ENCODE results near the gene RTP5. TPM values are rescaled to one million over a fixed set of nuclear protein-coding genes. Genes with fewer than 3 reads are reported as not detected.

Gene RTP5
- total RNA-seq, 1 donor from 2014 or later, result 2.4 TPM

DNA sequence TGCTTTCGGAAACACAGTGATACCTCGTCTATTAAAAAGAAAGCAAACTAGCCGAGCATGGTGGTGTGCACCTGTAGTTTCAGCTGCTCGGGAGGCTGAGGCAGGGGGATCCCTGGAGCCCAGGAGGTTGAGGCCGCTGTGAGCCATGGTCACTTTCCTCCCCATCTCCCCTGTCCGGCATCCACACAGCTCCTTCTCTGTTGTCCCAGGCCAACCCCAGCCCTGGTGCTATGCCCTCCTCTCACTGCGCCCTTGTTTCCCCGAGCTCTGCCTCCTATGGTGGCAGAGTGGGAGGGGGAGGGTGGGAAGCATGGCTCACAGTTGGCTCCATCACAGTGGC lies 15.4 kb downstream of the RTP5 start:
- FAIRE-seq (no peak), DNase-seq (ENCODE audit: low spot score in 2 of 2) (no peak)

DNA sequence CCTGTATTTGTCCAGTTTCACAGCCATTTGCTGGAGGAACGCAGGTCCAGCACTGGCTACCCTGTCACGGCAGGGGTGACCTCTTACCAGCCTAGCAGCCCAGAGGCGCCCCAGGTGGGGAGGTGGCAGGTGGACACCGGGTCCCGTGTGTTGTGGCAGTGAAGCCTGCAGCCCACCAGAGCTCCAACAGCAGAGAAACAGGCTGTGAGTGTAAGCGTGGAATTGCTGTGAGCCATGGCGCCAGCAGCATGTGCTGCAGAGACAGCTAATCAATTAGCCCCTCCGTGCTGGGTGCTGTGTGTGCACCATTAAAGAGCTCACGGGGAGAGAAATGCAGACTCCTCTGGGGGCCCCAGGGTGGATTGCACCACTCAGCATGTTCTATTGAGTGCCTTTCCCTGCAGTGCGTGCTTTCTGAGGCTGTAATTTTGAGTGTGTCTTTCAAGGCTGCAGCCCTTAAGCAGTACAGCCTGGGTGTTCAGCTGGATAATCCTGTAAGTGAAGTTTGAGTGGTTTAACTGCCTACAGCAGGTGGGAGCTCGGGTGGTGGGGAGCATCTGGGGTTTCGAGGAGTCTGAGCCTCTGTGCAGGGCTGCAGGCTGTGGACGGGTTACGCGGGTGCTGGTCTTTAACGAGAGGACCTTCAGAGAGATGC lies 15.9 kb downstream of the RTP5 start:
- DNase-seq (ENCODE audit: low spot score in 2 of 2), result no peak
- no peak for FAIRE-seq

DNA sequence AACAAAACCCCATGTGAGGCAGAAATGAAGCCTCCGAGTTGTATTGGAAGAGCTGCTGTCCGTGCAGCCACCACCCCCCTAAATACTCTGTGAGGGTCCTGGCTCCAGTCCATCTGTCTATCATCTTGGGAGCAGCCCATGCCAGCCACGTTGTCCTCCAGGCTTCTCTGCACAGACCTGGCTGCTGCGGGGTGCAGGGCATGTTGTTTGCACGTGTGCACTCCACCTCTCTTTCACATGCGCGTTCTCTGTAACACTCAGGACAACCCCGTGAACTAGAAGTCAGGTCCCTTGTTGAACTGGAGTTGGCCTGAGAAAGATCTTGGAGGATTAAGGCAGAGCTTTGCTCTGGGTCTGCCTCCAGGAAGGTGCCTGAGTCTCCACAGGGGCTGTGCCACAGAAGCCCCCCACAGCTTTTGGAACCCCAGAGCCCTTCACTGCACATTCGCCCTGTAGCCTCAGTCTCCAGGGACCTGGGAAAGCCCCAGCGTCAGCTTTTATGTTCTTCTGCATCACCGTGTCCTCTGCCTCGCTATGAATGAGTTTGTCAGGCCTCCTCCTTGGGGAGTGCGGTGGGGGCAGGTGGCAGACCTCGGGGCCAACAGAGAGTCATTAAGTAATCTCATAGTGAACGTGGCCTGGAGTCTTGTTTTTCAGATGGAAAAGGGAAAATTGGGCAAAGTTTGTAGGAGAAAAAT lies 16.6 kb downstream of the RTP5 start:
- no peak for FAIRE-seq
- DNase-seq (ENCODE audit: low spot score in 2 of 2), result no peak

DNA sequence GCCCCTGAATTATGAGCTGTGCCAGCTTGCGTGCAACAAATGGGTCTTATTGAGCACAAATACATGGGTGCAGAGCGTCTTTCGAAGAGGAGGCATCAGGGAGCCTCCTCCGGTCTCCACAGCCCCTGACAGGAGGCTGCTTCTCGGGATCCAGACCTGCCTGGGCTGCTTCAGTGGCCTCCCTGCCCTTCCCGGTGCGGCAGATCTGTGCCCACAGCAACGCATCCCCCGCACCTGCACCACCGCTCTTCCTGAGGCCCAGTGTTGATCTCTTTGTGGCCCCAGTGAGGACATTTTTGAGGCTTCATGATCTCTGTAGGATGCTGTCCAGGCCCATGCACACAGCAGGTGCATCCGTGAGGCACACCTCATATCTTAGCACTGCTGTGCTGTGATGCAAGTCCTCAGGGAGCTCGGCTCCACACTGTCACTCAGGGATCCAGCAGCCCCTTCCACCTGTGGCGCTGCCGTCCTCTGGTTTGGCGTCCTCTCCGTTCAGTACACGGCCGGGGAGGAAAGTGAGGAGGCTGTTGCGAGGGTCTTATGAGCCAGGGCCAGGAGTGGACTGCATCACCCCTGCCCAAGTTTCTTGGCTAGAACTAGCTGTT lies 17.4 kb downstream of the RTP5 start:
- no peak for FAIRE-seq
- no peak for DNase-seq (ENCODE audit: low spot score in 2 of 2)

DNA sequence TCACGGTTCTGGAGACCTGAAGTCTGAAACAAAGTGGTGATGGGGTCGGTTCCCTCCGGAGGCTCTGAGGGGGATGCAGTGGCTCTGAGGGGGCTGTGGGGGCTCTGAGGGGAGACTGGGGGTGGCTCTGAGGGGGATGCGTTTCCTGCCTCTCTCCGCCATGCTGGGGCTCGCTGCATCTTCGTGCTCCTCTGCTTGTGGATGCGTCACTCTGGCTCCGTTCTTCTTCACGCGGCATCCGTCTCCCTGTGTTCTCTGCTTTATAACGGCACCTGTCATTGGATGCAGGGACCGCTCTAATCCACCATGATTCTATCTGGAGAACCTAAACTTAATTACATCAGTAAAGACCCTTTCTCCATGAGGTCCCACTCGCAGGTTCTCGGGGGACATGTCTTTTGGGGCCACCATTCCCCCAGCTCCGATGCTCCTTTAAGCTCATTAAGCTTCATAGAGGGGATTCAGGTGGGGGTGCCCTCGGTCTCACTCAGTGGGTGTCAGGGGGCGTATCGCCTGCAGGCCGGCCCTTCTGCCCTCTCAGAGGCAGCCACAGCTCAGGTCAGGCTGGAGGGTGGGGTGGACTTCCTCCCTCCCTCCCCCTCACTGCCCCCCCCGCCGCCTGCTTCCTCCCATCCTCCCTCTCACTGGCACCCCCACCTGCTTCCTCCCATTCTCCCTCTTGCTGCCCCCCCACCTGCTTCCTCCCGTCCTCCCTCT lies 18.4 kb downstream of the RTP5 start:
- no peak for FAIRE-seq
- no peak for DNase-seq (ENCODE audit: low spot score in 2 of 2)

DNA sequence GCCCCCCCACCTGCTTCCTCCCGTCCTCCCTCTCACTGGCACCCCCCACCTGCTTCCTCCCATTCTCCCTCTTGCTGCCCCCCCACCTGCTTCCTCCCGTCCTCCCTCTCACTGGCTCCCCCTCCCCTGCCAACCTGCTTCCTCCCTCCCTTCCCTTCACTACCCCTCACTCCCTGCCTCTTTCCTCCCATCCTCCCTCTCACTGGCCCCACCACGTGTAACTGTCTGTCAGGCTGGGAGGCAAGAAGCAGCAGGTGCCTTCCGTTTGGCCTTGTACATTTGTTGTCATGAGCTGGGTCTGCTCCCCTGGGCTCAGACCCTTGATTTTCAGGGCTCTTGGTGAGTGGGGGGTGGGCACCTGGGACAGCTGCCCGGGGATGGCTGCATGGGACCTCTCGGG lies 19.1 kb downstream of the RTP5 start:
- DNase-seq (ENCODE audit: low spot score in 2 of 2), result no peak
- no peak for FAIRE-seq

DNA sequence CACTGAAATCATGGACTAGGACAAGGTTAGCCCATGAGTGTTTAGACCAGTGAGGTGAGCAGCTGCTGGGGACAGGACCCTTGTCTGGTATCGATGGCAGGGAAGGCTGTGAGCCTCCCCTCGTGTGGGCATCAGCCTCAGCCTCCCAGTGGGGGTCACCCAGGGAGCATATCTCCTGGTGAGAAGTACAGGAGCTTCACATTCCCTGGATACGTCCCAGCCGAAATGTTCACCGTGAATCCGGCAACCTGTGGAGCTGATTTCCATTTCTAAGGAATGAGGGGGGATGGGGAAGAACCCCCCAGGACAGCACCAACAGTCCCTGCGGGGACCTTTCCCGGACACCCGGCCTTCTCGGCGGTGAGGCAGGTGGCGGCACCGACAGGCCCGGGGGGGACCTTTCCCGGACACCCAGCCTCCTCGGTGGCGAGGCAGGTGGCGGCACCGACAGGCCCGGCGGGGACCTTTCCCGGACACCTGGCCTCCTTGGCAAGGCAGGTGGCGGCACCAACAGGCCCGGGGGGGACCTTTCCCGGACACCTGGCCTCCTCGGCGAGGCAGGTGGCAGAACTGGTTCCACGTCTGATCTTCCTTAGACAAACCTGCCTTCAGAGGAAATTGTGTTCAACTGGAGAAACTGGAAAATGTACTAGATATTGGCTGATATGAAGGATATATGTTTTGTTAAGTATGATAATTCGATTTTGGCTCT lies 21.2 kb downstream of the RTP5 start:
- DNase-seq (ENCODE audit: low spot score in 2 of 2), result no peak
- no peak for FAIRE-seq

DNA sequence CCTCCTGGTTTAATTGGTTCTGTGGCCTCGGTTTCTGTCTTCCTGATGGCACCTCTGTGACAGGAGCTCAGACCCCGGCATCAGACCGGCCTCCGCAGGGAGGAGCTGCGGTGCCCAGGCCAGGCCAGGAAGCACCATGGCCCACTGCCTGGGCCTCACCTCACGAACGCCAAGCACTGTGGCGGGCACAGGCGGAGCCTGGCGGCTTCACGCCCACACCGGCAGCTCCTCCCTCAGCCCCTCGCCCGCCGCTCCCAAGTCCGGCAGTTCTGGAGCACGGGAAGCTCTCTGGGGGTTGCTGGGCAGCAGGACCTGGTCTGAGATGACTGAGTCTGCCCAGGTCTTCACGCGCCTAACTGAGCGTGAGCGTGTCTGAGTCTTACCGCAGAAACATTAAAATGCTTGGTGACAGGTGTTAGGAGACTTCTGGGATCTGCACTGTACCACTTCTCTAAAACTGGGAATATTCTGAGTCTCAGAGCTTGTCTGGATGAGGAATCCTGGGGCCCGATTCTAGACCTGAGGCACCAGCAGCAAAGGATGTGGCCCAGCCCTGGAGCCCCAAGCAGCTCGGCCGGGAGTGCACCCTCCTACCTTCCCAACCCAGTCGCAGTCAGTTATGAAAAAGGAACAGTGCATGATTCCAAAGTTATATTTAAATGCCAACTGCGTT lies 21.9 kb downstream of the RTP5 start:
- FAIRE-seq, result no peak
- DNase-seq (ENCODE audit: low spot score in 2 of 2), result no peak

DNA sequence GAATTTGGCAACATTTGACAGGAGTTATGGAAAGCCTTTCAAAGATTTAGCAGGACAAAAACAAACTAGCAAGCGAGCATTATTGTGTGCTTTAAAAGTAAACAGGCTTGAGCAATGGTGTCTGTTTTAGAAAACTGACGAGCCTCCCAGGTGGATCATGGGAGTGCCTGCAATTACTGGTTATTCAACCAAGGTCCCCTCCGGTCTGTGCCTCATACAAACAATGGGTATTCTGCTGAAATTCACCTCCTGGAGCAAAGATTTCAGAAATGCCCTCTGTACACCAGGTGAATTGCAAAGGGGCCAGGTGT lies 22.4 kb downstream of the RTP5 start:
- FAIRE-seq (no peak), DNase-seq (ENCODE audit: low spot score in 2 of 2) (no peak)

DNA sequence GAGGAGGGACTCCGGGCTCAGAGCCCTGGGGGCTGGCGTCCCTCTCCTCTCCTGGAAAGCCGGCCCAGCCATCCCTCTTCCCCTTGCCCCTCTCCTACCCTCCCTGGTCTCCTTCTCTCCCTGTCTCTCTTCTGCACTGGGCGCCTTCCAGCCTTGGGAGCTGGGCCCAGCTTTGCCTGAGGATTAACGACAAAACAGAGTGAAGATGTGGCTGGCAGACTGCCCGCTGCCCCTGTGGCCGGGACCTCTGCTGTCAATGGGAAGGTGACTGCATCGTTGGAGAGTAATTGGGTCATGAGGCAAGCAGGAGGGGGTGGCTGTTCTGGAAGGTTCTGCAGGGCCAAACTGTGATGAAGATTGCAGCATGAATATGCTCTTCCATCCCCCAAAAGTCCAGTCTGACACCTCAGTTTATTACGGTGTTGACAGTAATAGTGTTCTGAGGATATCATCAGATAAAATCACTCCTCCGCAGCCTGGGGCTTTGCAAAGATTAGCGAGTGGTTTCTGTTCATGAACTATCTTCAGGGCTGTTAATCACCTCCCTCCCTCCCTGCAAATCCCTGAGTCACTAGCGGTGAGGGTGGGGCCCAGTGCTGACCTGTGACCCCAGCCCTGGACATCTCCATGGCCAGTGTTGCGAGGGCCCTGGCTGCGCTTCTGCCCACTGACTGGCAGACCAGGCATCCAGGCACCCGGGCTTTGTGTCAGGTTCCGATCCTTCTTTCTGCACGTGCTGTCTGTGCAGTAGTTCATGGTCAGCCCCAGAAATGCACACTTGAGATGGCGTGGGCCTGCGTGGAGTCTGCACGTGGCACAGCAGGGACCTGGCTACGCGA lies 23.0 kb downstream of the RTP5 start:
- FAIRE-seq, result no peak
- no peak for DNase-seq (ENCODE audit: low spot score in 2 of 2)

DNA sequence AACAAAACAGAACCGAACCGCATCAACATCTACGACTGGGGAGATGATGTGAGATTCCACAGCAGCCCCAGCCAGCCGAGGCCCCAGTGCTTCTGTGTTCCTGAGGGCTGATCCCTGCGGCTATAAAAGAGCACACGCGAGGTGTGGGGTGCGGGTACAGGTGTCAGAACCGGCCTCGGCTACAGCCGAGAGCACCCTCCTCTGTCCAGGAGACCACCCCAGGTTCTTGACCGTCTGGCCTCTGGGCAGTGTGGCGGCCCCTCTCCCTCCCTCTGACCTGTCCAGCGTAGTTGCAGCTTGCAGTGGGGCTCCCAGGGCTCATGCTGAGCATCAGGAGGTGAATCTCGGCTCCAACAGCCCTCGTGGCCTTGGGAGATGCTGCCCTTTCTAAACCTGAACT lies 23.7 kb downstream of the RTP5 start:
- no peak for DNase-seq (ENCODE audit: low spot score in 2 of 2)
- no peak for FAIRE-seq

DNA sequence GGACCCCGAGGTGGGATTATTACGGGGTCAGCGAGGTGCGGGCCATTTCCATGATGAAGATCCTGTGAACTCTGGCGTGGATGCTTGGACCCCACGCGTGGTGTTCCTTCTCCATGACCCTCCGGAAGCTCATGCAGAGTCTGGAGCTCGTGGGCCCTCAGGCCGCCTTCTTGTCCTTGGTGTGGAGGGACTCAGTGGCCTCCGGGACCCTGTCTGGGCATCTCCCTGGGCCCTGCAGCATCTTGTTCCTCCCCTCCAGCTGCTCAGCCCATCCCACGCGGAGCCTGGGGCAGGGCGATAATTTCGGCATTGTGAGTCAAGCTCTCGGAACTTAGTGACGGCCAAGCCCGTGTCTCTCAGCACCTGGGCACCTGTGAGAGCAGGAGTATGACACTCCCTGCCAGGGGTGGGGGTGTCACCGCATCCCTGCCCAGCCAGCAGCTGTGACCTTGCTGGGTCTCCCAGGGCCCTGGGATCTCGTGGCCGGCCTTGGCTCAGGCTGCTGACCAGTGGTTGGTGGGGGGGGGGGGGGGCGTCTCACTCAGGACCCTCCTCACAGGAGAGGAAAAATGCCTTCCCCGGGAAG lies 24.6 kb downstream of the RTP5 start:
- DNase-seq (ENCODE audit: low spot score in 2 of 2), result no peak
- FAIRE-seq, result no peak

DNA sequence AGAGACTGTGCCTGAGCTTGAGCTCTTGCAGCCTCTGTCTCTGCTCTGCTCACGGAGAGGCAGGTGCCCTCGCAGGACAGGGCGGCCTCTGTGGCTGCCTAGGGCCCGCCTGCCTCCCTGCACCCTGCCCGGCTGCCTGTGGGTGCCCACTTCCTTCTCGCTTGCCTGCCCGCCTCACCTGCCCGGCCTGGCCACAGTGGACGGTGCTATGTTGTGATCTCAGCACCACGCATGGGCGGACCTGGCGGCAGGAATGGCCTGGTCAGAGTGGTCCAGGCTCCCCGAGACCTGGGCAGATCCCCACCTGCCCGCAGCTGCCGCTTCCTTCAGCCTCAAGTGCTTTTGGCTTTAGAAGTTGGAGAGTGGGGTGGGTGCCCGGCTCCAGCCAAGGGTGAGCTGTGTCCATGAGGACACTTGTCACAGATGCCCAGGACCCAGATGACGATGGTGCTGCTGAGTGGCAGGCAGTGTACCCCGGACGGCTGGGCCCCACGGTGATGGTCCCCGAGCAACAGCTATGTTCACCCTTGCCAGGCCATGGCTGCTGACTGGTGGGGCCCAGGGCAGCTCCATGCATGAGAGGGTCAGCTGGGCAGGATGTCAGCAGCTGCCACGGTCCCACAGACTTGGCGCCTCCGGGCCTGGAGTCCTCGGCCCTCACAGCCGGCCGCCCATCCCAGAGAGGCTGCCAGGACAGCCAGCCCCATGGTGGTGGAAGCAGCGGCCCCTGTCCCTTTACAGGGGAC lies 25.3 kb downstream of the RTP5 start:
- DNase-seq (ENCODE audit: low spot score in 2 of 2) (no peak), FAIRE-seq (no peak)

DNA sequence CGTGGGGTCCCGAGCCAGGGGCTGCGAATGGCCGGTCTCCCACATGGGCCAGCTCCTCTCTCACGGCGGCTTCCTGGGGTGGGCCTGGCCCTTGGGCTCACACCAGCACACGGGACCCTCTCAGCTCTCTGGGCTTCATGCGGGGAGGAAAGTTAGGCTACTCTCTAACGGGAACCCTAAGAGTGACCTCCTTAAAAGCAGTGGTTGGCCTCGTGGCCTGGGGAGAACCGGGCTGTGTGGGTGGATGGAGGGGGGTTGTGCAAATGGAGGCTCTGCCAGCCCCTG lies 25.8 kb downstream of the RTP5 start:
- DNase-seq (ENCODE audit: low spot score in 2 of 2) (no peak), FAIRE-seq (no peak)

DNA sequence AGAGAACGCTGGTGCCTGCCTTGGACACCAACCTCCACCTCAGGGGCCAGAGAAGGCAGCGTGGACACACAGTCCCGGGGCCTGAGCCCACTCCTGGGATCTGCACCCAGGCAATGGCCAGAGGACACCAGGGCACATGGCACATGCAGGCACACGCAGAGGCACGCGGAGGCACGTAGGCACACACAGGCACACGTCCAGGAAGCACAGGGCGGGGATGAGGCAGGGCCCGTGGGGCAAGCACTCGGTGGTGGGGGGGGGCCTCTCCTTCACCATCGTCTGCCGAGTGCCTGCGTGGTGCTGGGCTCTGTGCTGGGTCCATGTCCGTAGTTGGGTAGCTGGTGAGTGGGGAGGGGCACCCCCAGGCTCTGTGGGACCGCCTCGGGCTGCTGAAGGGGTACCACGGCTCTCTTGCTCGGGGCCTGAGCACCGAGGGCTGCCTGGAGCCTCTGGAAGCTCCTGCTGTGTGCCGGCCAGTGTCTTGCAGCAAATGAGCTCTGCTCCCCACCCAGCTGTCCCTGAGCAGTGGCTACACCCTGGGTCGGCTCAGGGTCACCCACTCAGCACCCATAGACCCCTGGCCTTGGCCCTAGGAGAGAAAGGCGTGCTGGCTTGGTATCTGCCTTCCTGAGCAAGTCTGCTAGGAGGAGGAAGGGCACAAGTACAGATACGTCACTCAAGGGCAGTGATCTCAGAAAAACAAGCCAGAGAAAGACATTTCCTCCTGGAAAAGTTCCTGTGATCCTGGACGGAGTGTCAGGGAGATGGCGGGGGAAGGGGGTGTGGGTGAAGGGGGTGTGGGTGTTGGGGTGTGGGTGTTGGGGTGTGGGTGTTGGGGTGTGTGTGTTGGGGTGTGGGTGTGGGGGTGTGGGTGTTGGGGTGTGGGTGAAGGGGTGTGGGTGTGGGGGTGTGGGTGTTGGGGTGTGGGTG lies 26.4 kb downstream of the RTP5 start:
- DNase-seq (ENCODE audit: low spot score in 2 of 2) (no peak), FAIRE-seq (no peak)

DNA sequence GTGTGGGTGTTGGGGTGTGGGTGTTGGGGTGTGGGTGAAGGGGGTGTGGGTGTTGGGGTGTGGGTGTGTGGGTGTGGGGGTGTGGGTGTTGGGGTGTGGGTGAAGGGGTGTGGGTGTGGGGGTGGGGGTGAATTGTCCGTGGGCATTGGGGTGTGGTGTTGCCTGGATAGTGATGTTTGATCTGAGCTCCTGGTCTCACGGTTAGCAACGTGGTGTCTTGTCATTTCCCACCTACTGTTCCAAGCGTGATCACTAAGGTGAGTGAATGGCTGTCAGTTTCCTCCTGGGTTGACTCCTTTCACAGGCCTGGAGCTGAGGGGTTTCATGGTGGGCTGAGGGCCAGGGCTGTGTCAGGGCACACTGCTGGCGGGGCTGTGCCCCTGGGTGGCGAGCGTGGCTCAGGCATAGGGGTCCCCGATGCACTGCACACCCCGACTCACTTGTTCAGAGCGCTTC lies 27.2 kb downstream of the RTP5 start:
- FAIRE-seq, result no peak
- DNase-seq (ENCODE audit: low spot score in 2 of 2), result no peak

DNA sequence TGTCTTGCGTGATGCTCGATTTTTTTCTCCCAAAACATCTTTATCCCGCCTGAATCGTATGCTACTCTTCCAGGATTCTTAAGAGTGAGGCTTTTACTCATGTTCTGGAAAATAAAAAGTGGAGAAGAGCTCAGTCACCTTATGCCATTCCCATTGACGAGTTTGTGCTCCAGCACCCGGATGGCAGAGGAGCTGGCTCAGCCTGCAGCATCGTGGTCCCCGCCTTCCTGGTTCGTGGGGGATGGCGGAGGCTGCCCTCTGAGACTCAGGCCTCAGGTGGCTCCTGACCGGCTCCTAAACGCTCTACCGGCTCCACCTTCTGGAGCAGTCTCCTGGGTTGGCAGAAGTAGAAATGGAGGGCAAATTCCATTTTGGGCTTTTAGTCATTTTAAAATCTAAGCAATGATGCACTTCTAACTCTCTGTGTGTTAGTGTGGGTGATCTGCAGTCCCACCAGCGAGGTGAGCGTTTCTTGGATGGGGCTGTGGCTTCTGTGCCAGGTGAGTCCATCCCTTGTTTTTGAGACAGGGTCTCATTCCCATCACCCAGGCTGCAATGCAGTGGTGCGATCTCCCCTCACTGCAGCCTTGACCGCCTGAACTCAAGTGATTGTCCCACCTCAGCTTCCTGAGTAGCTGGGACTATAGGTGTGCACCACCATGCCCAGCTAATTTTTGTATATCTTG lies 27.8 kb downstream of the RTP5 start:
- FAIRE-seq, result no peak
- DNase-seq (ENCODE audit: low spot score in 2 of 2), result no peak

Measured in frontal cortex (tissue), 4 donors.